GM12891 (cell line): ENCODE data around the gene MYCBP2.

Experiments used
- POLR2A ChIP-seq: IDR thresholded peaks from 2 replicates; pipeline ENCODE4 v1.6.1; 2011; ENCODE audit warnings: low read depth, low read length, control low read depth
- POLR2AphosphoS5 ChIP-seq: IDR thresholded peaks from 2 replicates; pipeline ENCODE4 v1.6.1; 2011; ENCODE audit warnings: low read depth, low read length, control low read depth
- SPI1 ChIP-seq: IDR thresholded peaks from 2 replicates; pipeline ENCODE4 v1.6.1; 2011; ENCODE audit warnings: low read depth, low read length, control low read depth
- TAF1 ChIP-seq: IDR thresholded peaks from 2 replicates; pipeline ENCODE4 v1.6.1; 2011; ENCODE audit warnings: low read depth, low read length, control low read depth

GRCh38 chr13:77239312-77239711, 87.6 kb downstream of the MYCBP2 start:
- TF ChIP-seq POLR2A (no peak), SPI1 (no peak), TAF1 (no peak), POLR2AphosphoS5 (no peak)
